Activated CD8-positive, alpha-beta memory T cell treated with anti-CD3 and anti-CD28 coated beads, Interleukin-2, amount 10 ng/mL, durations not matched to agents 7 days and 5 days (primary cell): ENCODE results near the gene SDK1. TPM values are rescaled to one million over a fixed set of nuclear protein-coding genes. Genes with fewer than 3 reads are reported as not detected.
A peak's percentile ranks its signal among the peaks of the same experiment; 100 is the strongest.

Experiments used
- ATAC-seq: fragments of 150-1000 bp; cut with Tn5 transposase; one replicate; pipeline ENCODE4 v1.10.0; 2021; ENCODE audit warnings: moderate library complexity
- CTCF ChIA-PET: fragments of 350-600 bp; sonication (Branson Sonifier 250); formaldehyde crosslinking; loops from one replicate; lab custom pipeline; 2021; ENCODE audit warnings: antibody characterized with exemption; lab: Charles Lee
- DNase-seq: peaks from one replicate; pipeline ENCODE4 v3.0.0-alpha.2; 2020
- H3K27ac Mint-ChIP-seq: one replicate; pipeline ENCODE4 v1.8.0; 2021; ENCODE audit warnings: mild to moderate bottlenecking, mixed read lengths
- H3K27me3 Mint-ChIP-seq: one replicate; pipeline ENCODE4 v1.8.0; 2021; ENCODE audit warnings: mixed read lengths
- H3K36me3 Mint-ChIP-seq: one replicate; pipeline ENCODE4 v1.8.0; 2021; ENCODE audit warnings: mild to moderate bottlenecking, mixed read lengths
- H3K4me1 Mint-ChIP-seq: one replicate; pipeline ENCODE4 v1.8.0; 2021; ENCODE audit warnings: mixed read lengths
- H3K4me3 Mint-ChIP-seq: one replicate; pipeline ENCODE4 v1.8.0; 2021; ENCODE audit warnings: mild to moderate bottlenecking, moderate library complexity, mixed read lengths
- H3K9me3 Mint-ChIP-seq: one replicate; pipeline ENCODE4 v1.8.0; 2022; ENCODE audit warnings: low read depth, mixed read lengths
- total RNA-seq, 2 experiments: library from RNA; stranded (reverse); gene quantifications; one replicate each; pipeline ENCODE4 v1.2.3, GENCODE V29; 2021

Gene SDK1
- total RNA-seq, 2 experiments from 2014 or later = 0.05 to 0.06 TPM

DNA sequence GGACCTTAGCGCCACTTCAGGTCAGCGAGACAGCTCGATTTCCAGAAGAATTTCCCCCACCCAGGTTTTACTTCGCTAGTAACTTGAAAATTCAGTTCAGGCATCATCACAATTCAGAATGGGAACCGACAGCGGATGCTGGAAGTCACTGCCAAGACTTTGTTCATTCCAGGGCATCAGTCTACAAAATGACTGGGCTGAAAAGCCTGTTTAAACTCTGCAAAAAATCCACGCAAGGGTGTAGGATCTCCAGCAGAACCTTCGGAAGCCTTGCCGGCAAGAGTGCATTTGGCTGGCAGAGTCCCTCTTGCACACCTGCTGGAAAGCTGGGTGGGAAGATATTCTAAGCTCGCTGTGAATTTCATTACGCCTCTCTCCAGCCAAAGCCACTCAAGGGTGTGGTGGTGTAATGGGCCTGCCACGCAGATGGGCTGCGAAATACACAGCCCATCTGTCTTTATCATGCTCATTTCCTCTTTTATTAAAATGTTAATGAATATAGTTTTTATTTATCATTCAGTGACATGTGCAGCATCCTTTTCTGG is 709.1 kb downstream of the SDK1 start:
- no peaks in the 10 kb centered on the region for H3K36me3 Mint-ChIP-seq
- H3K27ac Mint-ChIP-seq = no peak overlapping the region
- DNase-seq (no peak), ATAC-seq (no peak)
- no peaks in the 10 kb centered on the region for H3K4me1 Mint-ChIP-seq
- no peaks in the 10 kb centered on the region for H3K9me3 Mint-ChIP-seq
- H3K4me3 Mint-ChIP-seq = no peak overlapping the region
- peaks cover 2% of the 10 kb centered on the region for H3K27me3 Mint-ChIP-seq
- CTCF ChIA-PET = no interaction called here

DNA sequence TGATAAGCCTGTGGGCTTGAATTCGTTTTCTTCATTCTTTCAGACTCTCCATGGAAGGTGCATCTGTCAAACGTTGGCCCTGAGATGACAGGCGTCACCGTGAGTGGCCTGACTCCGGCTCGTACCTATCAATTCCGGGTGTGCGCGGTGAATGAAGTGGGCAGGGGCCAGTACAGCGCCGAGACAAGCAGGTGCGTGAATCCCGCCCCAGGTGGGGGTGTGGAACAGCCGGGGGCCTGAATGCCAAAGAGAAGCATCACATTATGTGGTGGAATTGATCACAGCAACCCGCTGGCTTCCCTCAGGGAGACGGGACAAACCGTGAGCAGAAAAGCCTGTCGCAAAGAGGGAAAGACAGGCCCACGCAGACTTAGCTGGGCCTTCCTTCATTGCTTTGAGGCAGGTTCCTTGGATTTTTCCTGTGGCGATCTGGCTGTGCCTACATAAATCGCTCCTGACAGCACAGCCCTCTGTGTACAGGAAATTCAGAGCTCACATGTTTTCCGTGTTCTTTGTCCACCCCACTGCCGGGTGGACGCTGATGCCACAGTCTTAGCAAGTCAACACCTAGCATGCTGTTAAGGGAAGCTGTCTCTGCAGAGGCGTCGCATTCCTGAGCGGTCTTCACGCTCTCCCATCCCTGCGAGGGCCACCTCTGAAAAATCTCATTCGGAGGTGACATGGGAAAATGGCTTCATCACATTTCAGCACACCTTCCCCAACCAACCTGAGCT is 710.0 kb downstream of the SDK1 start:
- no peak for ATAC-seq
- Mint-ChIP-seq H3K4me1 (no peaks in the 10 kb centered on the region), H3K27me3 (peaks cover 2% of the 10 kb centered on the region), H3K27ac (no peak overlapping the region), H3K4me3 (no peak overlapping the region), H3K36me3 (no peaks in the 10 kb centered on the region), H3K9me3 (no peaks in the 10 kb centered on the region)
- peak; percentile 18 for DNase-seq
- CTCF ChIA-PET = no interaction called here

DNA sequence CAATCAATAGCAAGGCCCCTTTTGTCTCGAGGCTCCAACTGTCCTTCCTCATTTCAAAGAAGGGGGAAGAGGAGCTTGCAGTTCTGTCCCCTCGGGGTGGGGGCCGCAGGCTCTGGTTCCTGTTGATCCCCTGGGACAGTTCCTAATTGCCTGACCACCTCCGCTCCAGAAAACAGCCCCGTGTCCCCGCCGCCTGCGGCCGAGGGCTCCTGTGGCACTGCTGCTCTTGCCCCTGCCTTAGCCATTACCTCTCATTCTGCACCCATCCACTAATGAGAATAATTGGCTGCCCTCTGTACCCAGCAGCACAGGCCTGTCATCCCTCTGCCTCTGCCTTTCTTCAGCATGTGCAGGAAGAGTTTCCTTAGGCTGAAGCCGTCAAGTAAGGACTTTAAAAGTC is 712.7 kb downstream of the SDK1 start:
- ATAC-seq = no peak

DNA sequence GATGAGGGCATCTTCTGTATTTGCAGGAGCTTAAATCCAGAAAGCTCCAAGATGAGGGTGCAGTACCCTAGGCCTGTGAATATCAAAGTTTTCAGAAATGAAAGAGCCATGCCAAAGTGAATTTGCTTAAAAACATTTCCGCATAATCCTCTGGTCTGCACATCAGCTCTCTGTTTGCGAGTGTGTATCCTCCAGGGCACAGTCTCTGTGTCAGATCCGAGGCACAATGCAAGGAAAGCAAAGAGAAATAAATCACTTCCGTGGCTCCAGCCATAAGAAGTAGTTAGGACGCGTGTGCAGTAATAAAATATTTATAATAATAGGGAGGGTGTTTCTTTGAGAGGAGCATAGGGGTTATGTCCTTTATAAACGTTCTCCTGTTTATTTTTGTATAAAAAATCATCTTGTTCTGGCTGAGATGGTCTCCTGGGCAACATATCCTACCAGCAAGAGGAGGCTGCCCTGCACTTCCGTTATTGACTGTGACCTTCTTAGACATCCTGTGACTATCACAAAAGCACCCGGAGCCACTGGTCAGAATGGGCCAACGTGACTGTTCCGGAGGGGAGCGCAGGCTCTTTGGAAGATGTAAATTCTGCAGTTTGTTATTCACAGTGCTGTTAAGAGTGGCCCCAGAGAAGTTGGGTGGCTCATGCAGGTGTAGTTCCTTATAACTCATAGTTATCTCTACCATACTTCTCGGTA is 713.4 kb downstream of the SDK1 start:
- Mint-ChIP-seq H3K4me1 (no peaks in the 10 kb centered on the region), H3K27ac (no peak overlapping the region), H3K9me3 (peaks cover 4% of the 10 kb centered on the region), H3K27me3 (no peaks in the 10 kb centered on the region), H3K36me3 (no peaks in the 10 kb centered on the region), H3K4me3 (no peak overlapping the region)
- CTCF ChIA-PET = no interaction called here
- ATAC-seq = no peak
- no peak for DNase-seq

More for the DNA sequence above, 712.7 kb downstream of the SDK1 start:
- no peak overlapping the region for H3K27ac Mint-ChIP-seq
- CTCF ChIA-PET = no interaction called here
- H3K27me3 Mint-ChIP-seq = no peaks in the 10 kb centered on the region
- H3K4me1 Mint-ChIP-seq = no peaks in the 10 kb centered on the region
- no peak overlapping the region for H3K4me3 Mint-ChIP-seq
- peaks cover 4% of the 10 kb centered on the region for H3K9me3 Mint-ChIP-seq
- no peaks in the 10 kb centered on the region for H3K36me3 Mint-ChIP-seq
- peak; percentile 11 for DNase-seq

DNA sequence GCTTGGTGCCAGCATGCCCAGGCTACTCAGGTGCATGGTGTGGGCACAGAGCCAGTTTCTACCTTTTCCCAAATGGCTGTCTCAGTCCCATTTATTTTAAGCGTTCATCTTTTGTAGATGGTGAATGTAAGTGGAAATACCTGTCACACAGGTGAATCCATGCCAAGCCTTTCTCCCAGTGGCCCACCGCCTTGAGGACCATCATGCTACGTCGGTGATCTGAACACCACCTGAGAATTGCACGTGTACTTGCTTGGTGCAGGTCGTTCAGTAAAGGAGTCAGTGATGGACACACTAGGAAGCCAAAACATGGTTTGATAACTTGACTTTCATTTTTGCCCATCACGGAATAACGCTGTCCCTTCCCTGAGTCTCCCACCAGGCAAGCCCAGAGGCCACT is 714.3 kb downstream of the SDK1 start:
- H3K4me1 Mint-ChIP-seq = no peaks in the 10 kb centered on the region
- H3K9me3 Mint-ChIP-seq = peaks cover 4% of the 10 kb centered on the region
- no peaks in the 10 kb centered on the region for H3K36me3 Mint-ChIP-seq
- DNase-seq = no peak
- CTCF ChIA-PET = no interaction called here
- H3K4me3 Mint-ChIP-seq = no peak overlapping the region
- no peak overlapping the region for H3K27ac Mint-ChIP-seq
- no peak for ATAC-seq
- no peaks in the 10 kb centered on the region for H3K27me3 Mint-ChIP-seq

DNA sequence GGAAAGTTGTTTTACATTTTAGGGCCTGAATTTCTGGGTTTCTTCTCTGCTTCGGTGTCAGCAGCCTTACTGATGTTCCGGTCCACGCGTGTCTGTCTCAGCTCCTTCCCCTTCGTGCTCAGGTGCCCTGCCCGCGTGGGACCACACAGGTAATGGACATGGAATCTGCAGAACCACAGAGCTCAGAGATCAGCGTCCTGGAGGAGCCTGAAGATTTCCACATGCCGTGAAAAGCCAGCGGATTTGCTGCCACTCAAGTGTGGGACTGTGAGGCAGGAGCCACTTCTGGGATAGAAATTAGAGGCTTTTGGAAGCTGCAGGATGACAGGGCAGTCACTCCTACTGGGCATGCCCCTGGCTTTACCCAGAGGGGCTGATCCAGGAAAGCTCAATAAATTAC is 714.9 kb downstream of the SDK1 start:
- Mint-ChIP-seq H3K4me3 (no peak overlapping the region), H3K27ac (no peak overlapping the region)
- ATAC-seq = no peak

DNA sequence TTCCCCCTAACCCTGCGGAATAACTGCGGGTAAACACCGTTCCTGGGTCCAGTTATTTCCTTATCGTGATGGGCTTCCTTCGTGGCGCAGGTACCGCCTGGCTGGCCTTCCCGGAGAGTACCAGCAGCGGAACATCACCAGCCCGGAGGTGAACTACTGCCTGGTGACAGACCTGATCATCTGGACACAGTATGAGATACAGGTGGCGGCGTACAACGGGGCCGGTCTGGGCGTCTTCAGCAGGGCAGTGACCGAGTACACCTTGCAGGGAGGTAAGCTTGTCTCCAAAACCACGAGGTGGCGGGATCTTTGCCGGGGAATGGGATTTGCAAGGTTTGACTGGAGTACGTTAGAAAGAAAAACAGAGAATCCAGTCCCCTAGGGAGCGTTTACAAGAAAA is 716.0 kb downstream of the SDK1 start:
- CTCF ChIA-PET = no interaction called here
- no peak overlapping the region for H3K4me3 Mint-ChIP-seq
- no peak overlapping the region for H3K27ac Mint-ChIP-seq
- H3K27me3 Mint-ChIP-seq = no peaks in the 10 kb centered on the region
- H3K4me1 Mint-ChIP-seq = no peaks in the 10 kb centered on the region
- H3K36me3 Mint-ChIP-seq = no peaks in the 10 kb centered on the region
- H3K9me3 Mint-ChIP-seq = peaks cover 4% of the 10 kb centered on the region
- no peak for ATAC-seq
- DNase-seq = no peak

More for the DNA sequence above, 714.9 kb downstream of the SDK1 start:
- CTCF ChIA-PET = no interaction called here
- Mint-ChIP-seq H3K27me3 (no peaks in the 10 kb centered on the region), H3K4me1 (no peaks in the 10 kb centered on the region), H3K36me3 (no peaks in the 10 kb centered on the region), H3K9me3 (peaks cover 4% of the 10 kb centered on the region)
- DNase-seq = no peak

DNA sequence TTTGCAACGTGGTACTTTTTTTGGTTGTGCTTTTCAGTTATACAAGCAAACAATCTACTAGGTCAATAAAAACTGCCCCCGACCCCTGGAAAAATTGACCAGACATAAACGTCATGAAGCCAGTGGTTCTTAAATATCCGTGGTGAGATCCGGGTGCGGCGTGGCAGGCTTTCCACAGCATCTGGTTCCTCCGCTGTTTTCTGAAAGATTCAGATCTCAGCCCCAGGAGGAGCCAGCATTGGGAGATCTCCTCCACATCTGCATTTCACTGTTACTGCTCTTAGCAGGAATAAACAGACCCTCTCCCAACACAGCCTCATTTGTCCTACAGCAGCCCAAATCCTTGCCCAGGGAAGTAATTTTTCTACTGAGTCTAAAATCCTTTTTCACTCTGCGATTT is 716.7 kb downstream of the SDK1 start:
- H3K27me3 Mint-ChIP-seq = no peaks in the 10 kb centered on the region
- ATAC-seq (no peak), DNase-seq (no peak)
- H3K9me3 Mint-ChIP-seq = peaks cover 4% of the 10 kb centered on the region
- H3K4me1 Mint-ChIP-seq = no peaks in the 10 kb centered on the region
- CTCF ChIA-PET = no interaction called here
- H3K4me3 Mint-ChIP-seq = no peak overlapping the region
- H3K27ac Mint-ChIP-seq = no peak overlapping the region
- H3K36me3 Mint-ChIP-seq = no peaks in the 10 kb centered on the region

DNA sequence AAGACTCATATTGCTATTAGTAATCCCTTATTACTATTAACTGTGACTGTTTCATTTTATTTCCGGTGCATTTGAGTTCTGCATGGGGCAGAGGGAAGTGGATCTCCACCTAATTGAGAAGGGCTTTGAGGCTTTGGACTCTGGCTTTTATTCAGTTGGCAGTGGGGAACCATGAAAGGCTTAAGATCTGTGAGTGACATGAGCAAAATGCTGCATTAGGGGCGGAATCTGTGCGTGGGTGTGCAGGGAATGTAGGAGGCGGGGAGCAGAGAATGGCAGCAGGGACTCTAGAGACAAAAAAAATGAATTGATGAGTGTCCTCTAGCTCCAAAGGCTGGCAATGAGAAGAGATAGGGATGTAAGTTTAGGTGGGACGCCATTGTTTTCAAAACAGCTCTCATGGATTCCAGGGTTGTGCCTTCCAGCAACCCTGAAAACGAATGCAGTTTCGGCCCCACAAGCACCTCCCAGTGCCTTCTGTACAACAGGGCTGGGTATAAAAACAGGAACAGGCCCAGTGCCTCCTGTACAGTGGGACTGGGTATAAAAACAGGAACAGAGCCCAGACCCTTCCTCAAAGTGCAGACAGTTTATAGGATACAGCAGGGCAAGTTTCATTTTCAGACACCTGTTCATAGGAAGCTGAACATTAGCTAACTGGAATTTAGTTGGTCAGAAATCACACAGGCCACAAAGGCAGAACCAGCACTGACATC is 717.7 kb downstream of the SDK1 start:
- Mint-ChIP-seq H3K4me1 (no peaks in the 10 kb centered on the region), H3K9me3 (peaks cover 4% of the 10 kb centered on the region), H3K27me3 (no peaks in the 10 kb centered on the region), H3K36me3 (no peaks in the 10 kb centered on the region), H3K27ac (no peak overlapping the region), H3K4me3 (no peak overlapping the region)
- DNase-seq (no peak), ATAC-seq (no peak)
- CTCF ChIA-PET = no interaction called here

DNA sequence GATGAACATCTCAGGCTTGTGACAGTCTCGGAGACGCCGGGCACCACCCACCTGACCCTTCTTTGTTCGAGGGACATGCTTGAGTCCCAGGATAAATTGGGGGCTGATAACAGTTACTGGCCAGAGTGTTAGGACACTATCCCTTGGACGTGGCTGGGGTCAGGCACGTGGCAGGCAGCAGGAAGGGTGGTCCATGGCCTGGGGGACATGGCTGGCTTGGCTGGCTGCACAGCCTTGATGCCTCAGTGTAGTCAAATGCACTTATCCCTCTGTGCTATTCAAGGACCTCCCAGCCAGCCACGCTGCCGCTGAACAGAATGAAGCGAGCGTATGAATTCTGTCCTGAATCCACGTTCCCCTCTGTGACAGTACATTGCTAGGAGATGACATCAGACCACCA is 719.0 kb downstream of the SDK1 start:
- peaks cover 4% of the 10 kb centered on the region for H3K9me3 Mint-ChIP-seq
- H3K4me3 Mint-ChIP-seq = no peak overlapping the region
- no peaks in the 10 kb centered on the region for H3K36me3 Mint-ChIP-seq
- no peak for ATAC-seq
- no peak overlapping the region for H3K27ac Mint-ChIP-seq
- no peaks in the 10 kb centered on the region for H3K27me3 Mint-ChIP-seq
- peak; percentile 21 for DNase-seq
- no peaks in the 10 kb centered on the region for H3K4me1 Mint-ChIP-seq
- CTCF ChIA-PET = no interaction called here

DNA sequence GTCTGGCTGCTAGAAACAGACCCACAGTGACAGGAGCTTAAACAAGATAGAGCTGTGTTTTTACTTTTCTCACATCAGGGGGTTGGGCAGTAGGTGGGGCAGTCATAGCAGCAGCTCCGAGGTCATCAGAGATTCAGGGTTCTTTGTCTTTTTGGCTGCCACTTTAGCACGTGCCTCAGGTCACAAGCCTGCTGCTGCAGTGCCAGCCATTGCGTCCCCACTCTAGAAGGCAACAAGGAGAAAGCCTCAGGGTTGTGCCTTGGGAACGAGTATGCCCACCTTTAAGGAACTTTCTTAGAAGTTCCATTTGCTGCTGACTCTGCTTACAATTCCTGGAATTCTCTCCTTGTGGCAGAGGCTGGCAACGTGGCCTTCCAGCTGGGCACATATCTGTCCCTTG is 720.4 kb downstream of the SDK1 start:
- Mint-ChIP-seq H3K27me3 (no peaks in the 10 kb centered on the region), H3K27ac (no peak overlapping the region), H3K4me1 (no peaks in the 10 kb centered on the region), H3K4me3 (no peak overlapping the region), H3K9me3 (peaks cover 4% of the 10 kb centered on the region), H3K36me3 (no peaks in the 10 kb centered on the region)
- CTCF ChIA-PET = no interaction called here
- no peak for DNase-seq
- no peak for ATAC-seq

DNA sequence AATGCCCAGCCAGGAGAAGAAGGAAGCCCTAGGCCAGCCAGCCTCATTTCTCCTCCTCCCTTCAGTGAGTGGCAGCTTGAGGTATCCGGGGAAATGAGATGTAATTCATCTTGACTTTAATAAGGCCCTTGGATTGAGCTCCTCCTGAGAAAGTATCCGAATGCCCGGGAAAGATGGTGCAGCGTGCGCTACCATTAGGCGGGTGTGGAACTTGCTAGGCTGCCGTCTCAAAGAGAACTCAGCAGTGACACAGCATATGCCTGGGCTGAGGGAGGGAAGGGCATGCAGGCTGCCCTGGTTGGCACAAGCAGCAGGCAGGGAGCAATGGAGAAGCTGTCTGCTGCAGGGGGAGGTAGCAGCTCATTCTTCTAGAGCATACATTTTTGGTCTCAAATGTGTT is 721.2 kb downstream of the SDK1 start:
- Mint-ChIP-seq H3K4me3 (no peak overlapping the region), H3K27ac (no peak overlapping the region)

DNA sequence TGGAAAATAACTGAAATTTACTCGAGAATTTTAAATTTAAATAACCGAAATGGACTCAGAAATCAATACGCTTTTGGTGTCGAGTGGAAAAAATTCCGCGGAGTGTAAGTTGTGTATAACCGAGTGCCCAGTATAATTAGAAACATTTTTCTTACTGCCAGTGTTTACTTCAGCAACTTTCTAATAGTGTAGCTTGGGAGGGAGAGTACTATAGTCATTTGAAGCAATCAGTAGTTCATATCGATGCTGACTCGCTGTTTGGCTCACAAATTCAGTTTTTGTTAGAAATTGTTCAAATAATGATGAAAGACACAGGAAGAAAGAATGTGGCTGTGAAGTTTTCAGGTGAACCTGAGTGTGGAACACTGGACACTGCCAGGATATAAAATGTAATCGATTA is 722.5 kb downstream of the SDK1 start:
- CTCF ChIA-PET = no interaction called here
- ATAC-seq (no peak), DNase-seq (no peak)
- Mint-ChIP-seq H3K36me3 (no peaks in the 10 kb centered on the region), H3K4me3 (no peak overlapping the region), H3K4me1 (no peaks in the 10 kb centered on the region), H3K27me3 (no peaks in the 10 kb centered on the region), H3K27ac (no peak overlapping the region), H3K9me3 (no peaks in the 10 kb centered on the region)

More for the DNA sequence above, 721.2 kb downstream of the SDK1 start:
- Mint-ChIP-seq H3K4me1 (no peaks in the 10 kb centered on the region), H3K36me3 (no peaks in the 10 kb centered on the region), H3K27me3 (no peaks in the 10 kb centered on the region), H3K9me3 (peaks cover 4% of the 10 kb centered on the region)
- CTCF ChIA-PET = no interaction called here
- DNase-seq (no peak), ATAC-seq (no peak)
